Lung (tissue), 12 donors: Measurements from ENCODE around the gene C21orf91. TPM values are rescaled to one million over a fixed set of nuclear protein-coding genes. Genes with fewer than 3 reads are reported as not detected.
"Not testable (repeated sequence)": the region's sequence is repeated elsewhere in the genome, so short reads cannot be mapped to it uniquely, and the experiment has no call there.

ENCODE experiments used
- ATAC-seq: fragments of 200-7000 bp; cut with Tn5 transposase; one replicate; pipeline ENCODE4 v1.9.1; 2020; ENCODE audit warnings: moderate number of reproducible peaks; ENCODE audit not compliant: insufficient read depth, low FRiP score
- DNase-seq, 3 donors: peaks; one replicate each; pipeline ENCODE4 v3.0.0-alpha.2; 2013 to 2017
- H3K27ac ChIP-seq, 2 donors: one replicate each; pipeline ENCODE4 v1.5.1; 2013; ENCODE audit warnings: mild to moderate bottlenecking in 2 of 2, moderate library complexity in 2 of 2, control low read depth in 1 of 2, inconsistent platforms in 1 of 2, low read depth in 1 of 2, low read length in 1 of 2
- H3K27me3 ChIP-seq, 3 donors: one replicate each; pipeline ENCODE4 v1.5.1; 2013; ENCODE audit warnings: low read length in 2 of 3; ENCODE audit not compliant: control insufficient read depth in 3 of 3, insufficient read depth in 3 of 3
- H3K36me3 ChIP-seq, 4 donors: one replicate each; pipeline ENCODE4 v1.5.1; 2013; ENCODE audit warnings: low read length in 4 of 4, mild to moderate bottlenecking in 1 of 4, moderate library complexity in 1 of 4; ENCODE audit not compliant: control insufficient read depth in 4 of 4, insufficient read depth in 4 of 4
- H3K4me1 ChIP-seq, 5 donors: one replicate each; pipeline ENCODE4 v1.5.1; 2013; ENCODE audit warnings: low read length in 5 of 5, mild to moderate bottlenecking in 2 of 5, moderate library complexity in 1 of 5; ENCODE audit not compliant: control insufficient read depth in 5 of 5, insufficient read depth in 5 of 5
- H3K4me3 ChIP-seq: one replicate; pipeline ENCODE4 v1.5.1; 2013; ENCODE audit warnings: mild to moderate bottlenecking, control low read depth, moderate library complexity
- H3K9ac ChIP-seq, 2 donors: one replicate each; pipeline ENCODE4 v1.5.1; 2013; ENCODE audit warnings: low read length in 2 of 2, control low read depth in 1 of 2; ENCODE audit not compliant: insufficient read depth in 1 of 2
- H3K9me3 ChIP-seq, 4 donors: one replicate each; pipeline ENCODE4 v1.5.1; 2013; ENCODE audit warnings: low read length in 3 of 4, mild to moderate bottlenecking in 1 of 4, moderate library complexity in 1 of 4; ENCODE audit not compliant: control insufficient read depth in 4 of 4, insufficient read depth in 3 of 4
- WGBS, 2 donors: extraction: QIAGEN DNeasy Blood & Tissue Kit; methylation state at CpG; one replicate each; pipeline ENCODE4 v1.1.7; 2013; 5-methylcytosine and 5-hydroxymethylcytosine counted together
- polyA plus RNA-seq, 2 donors: library from polyadenylated mRNA; stranded (reverse); fragments of 200-250 nt; gene quantifications; one replicate each; pipeline ENCODE4 v1.2.1, GENCODE V29; 2013
- total RNA-seq, 2 donors: library from RNA; depleted of rRNA in 1 of 2; stranded (reverse); fragments of >200 nt in 1 of 2; gene quantifications; one replicate each; pipeline ENCODE4 v1.2.1, GENCODE V29; 2014 to 2021
- TF ChIP-seq, protein P1 (sequence below): IDR thresholded peaks from 2 replicates; pipeline ENCODE4 v1.5.1; 2012; ENCODE audit warnings: mild to moderate bottlenecking; ENCODE audit errors: control extremely low read depth, extremely low read depth
- donor health status: control.
- donor health status: control.
- donor health status: Bipolar disorder and iron deficiency.
- donor health status: healthy.
- donor health status: DM: yes; HTN: yes; CAD: no.

Gene C21orf91
- total and polyA plus RNA-seq, 4 donors, result 2.8 to 19.0 (median 10.2) TPM

GRCh38 chr21:17777072-17777765, 41.9 kb downstream of the C21orf91 start:
- no peaks in the 10 kb centered on the region for H3K27me3 ChIP-seq
- H3K9ac ChIP-seq, result no peak overlapping the region
- ATAC-seq (no peak), DNase-seq (no peak)
- H3K4me3 ChIP-seq, result no peak overlapping the region
- TF ChIP-seq, protein P1, sequence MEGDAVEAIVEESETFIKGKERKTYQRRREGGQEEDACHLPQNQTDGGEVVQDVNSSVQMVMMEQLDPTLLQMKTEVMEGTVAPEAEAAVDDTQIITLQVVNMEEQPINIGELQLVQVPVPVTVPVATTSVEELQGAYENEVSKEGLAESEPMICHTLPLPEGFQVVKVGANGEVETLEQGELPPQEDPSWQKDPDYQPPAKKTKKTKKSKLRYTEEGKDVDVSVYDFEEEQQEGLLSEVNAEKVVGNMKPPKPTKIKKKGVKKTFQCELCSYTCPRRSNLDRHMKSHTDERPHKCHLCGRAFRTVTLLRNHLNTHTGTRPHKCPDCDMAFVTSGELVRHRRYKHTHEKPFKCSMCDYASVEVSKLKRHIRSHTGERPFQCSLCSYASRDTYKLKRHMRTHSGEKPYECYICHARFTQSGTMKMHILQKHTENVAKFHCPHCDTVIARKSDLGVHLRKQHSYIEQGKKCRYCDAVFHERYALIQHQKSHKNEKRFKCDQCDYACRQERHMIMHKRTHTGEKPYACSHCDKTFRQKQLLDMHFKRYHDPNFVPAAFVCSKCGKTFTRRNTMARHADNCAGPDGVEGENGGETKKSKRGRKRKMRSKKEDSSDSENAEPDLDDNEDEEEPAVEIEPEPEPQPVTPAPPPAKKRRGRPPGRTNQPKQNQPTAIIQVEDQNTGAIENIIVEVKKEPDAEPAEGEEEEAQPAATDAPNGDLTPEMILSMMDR, result no peak
- H3K9me3 ChIP-seq, result no peaks in the 10 kb centered on the region
- peaks cover 0 to 4% (median 0%) of the 10 kb centered on the region in 4 donors for H3K36me3 ChIP-seq
- no peak overlapping the region for H3K27ac ChIP-seq
- 67 to 79% methylated on average over 1 of the region's 1 CpG for WGBS, 2 donors
- H3K4me1 ChIP-seq, result peaks cover 0 to 1% (median 0%) of the 10 kb centered on the region in 5 donors

DNA sequence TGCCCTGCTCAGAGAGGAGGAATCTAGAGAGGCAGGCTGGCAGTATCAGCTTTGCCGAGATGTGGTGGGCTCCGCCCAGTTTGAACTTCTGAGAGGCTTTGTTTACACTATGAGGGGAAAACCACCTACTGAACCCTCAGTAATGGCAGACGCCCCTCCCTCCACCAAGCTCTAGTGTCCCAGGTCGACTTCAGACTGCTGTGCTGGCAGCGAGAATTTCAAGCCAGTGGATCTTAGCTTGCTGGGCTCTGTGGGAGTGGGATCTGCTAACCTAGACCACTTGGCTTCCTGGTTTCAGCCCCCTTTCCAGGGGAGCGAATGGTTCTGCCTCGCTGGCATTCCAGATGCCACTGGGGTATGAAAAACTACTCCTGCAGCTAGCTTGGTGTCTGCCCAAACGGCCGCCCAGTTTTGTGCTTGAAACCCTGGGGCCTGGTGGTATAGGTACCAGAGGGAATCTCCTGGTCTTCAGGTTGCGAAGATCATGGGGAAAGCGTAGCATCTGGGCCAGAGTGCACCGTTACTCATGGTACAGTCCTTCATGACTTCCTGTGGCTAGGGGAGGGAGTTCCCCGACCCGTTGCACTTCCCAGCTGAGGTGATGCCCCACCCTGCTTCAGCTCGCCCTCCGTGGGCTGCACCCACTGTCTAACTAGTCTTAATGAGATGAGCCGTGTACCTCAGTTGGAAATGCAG, 43.6 kb downstream of the C21orf91 start:
- H3K9me3 ChIP-seq, result no peaks in the 10 kb centered on the region
- no peaks in the 10 kb centered on the region for H3K36me3 ChIP-seq
- no peak for ATAC-seq
- no peak overlapping the region for H3K4me3 ChIP-seq
- no peak overlapping the region for H3K27ac ChIP-seq
- 63 to 65% methylated on average over 17 of the region's 17 CpGs for WGBS, 2 donors
- no peaks in the 10 kb centered on the region for H3K27me3 ChIP-seq
- TF ChIP-seq, protein P1, result no peak
- DNase-seq, result no peak
- H3K9ac ChIP-seq, result no peak overlapping the region
- peaks cover 0 to 1% (median 0%) of the 10 kb centered on the region in 5 donors for H3K4me1 ChIP-seq

GRCh38 chr21:17775021-17775420, 44.1 kb downstream of the C21orf91 start:
- WGBS, 2 donors, result 88 to 92% methylated on average over 7 of the region's 7 CpGs
- H3K4me1 ChIP-seq, H3K27me3 ChIP-seq, DNase-seq, ATAC-seq, H3K27ac ChIP-seq, H3K9me3 ChIP-seq, H3K9ac ChIP-seq, H3K36me3 ChIP-seq, H3K4me3 ChIP-seq: not testable (repeated sequence)

DNA sequence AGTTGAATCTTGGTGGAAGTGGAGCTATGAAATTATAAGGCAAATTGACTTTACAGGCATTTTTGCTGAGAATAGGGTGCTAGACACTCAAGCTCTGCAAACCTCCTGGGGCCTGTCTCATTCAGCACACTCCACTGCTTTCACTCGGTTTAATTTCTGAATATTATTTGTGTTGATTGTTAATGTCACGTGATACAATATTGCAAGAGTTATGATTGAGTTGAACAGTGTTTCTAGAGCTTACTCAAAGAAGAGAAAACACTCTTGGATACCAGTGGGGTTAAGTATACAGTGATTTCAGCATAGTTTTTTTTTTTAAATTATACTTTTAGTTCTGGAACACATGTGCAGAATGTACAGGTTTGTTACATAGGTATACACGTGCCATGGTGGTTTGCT, 49.7 kb downstream of the C21orf91 start:
- no peak for ATAC-seq
- Histone ChIP-seq H3K27ac (no peak overlapping the region), H3K4me3 (no peak overlapping the region), H3K9ac (no peak overlapping the region), H3K9me3 (no peaks in the 10 kb centered on the region), H3K4me1 (no peaks in the 10 kb centered on the region), H3K27me3 (no peaks in the 10 kb centered on the region), H3K36me3 (no peaks in the 10 kb centered on the region)
- TF ChIP-seq, protein P1, result no peak
- WGBS, 2 donors, result 83 to 93% methylated on average over 3 of the region's 3 CpGs
- no peak for DNase-seq
